ENCODE measurements around the gene POC1A.
"Not testable (repeated sequence)": the region's sequence is repeated elsewhere in the genome, so short reads cannot be mapped to it uniquely, and the experiment has no call there.

Gene POC1A

GRCh38 chr3:52034212-52034611 lies 120.0 kb downstream of the POC1A start:
- in situ Hi-C loops (cut with MboI; ENCODE audit: low sequenced_read_pairs): no loop called here

GRCh38 chr3:52033748-52034147 lies 120.5 kb downstream of the POC1A start:
- in situ Hi-C loops (cut with MboI; ENCODE audit: low sequenced_read_pairs): not testable (repeated sequence)

GRCh38 chr3:52032702-52033408 lies 121.4 kb downstream of the POC1A start:
- in situ Hi-C loops (cut with MboI; ENCODE audit: low sequenced_read_pairs): no loop called here

GRCh38 chr3:52031896-52032295 lies 122.3 kb downstream of the POC1A start:
- in situ Hi-C loops (cut with MboI; ENCODE audit: low sequenced_read_pairs): no loop called here

- in situ Hi-C loops (cut with MboI; ENCODE audit: low sequenced_read_pairs): no loop called here
These were observed 123.4 kb downstream of the POC1A start for GRCh38 chr3:52030714-52031310.

- in situ Hi-C loops (cut with MboI; ENCODE audit: low sequenced_read_pairs): no loop called here
These were observed 124.7 kb downstream of the POC1A start for GRCh38 chr3:52029535-52029934.

- in situ Hi-C loops (cut with MboI; ENCODE audit: low sequenced_read_pairs): no loop called here
These were observed 125.2 kb downstream of the POC1A start for GRCh38 chr3:52029053-52029452.

- in situ Hi-C loops (cut with MboI; ENCODE audit: low sequenced_read_pairs): no loop called here
These were observed 125.7 kb downstream of the POC1A start for GRCh38 chr3:52028572-52028971.

GRCh38 chr3:52026041-52026440 lies 128.2 kb downstream of the POC1A start:
- in situ Hi-C loops (cut with MboI; ENCODE audit: low sequenced_read_pairs): no loop called here

GRCh38 chr3:52025453-52025852 lies 128.8 kb downstream of the POC1A start:
- in situ Hi-C loops (cut with MboI; ENCODE audit: low sequenced_read_pairs): no loop called here

Data from HL-60/S4 treated with retinoic acid at 250 ng/mL for 4 days and 3 days (cell line).